Raji (cell line): Measurements from ENCODE around the gene IRGC.

Experiments used
- POLR2A ChIP-seq: IDR thresholded peaks from 2 replicates; pipeline ENCODE4 v1.6.1; 2011; ENCODE audit warnings: low read depth, low read length, control low read depth; ENCODE audit not compliant: insufficient read depth

IRGC gene

GRCh38 chr19:43731846-43732245 is 16.0 kb downstream of the IRGC start:
- TF ChIP-seq POLR2A = no peak

GRCh38 chr19:43735013-43735412 is 19.1 kb downstream of the IRGC start:
- TF ChIP-seq POLR2A = no peak

GRCh38 chr19:43735957-43736356 is 20.1 kb downstream of the IRGC start:
- no peak for TF ChIP-seq POLR2A

- no peak for TF ChIP-seq POLR2A
These were observed 22.9 kb downstream of the IRGC start for GRCh38 chr19:43738780-43739211.

GRCh38 chr19:43739439-43740235 is 23.8 kb downstream of the IRGC start:
- TF ChIP-seq POLR2A = no peak

GRCh38 chr19:43741075-43741825 is 25.4 kb downstream of the IRGC start:
- TF ChIP-seq POLR2A = no peak

- no peak for TF ChIP-seq POLR2A
These were observed 27.2 kb downstream of the IRGC start for GRCh38 chr19:43743059-43743458.

- TF ChIP-seq POLR2A = no peak
These were observed 31.8 kb downstream of the IRGC start for GRCh38 chr19:43747557-43748204.

- TF ChIP-seq POLR2A = no peak
These were observed 32.3 kb downstream of the IRGC start for GRCh38 chr19:43748205-43748594.

- no peak for TF ChIP-seq POLR2A
These were observed 32.8 kb downstream of the IRGC start for GRCh38 chr19:43748685-43749084.

- no peak for TF ChIP-seq POLR2A
These were observed 33.3 kb downstream of the IRGC start for GRCh38 chr19:43749152-43749551.

GRCh38 chr19:43749898-43750297 is 34.0 kb downstream of the IRGC start:
- TF ChIP-seq POLR2A = no peak

- no peak for TF ChIP-seq POLR2A
These were observed 35.8 kb downstream of the IRGC start for GRCh38 chr19:43751466-43752220.

GRCh38 chr19:43752287-43752875 is 36.5 kb downstream of the IRGC start:
- no peak for TF ChIP-seq POLR2A

- no peak for TF ChIP-seq POLR2A
These were observed 38.3 kb downstream of the IRGC start for GRCh38 chr19:43754253-43754502.
